Measurements from ENCODE around the gene NEK5.

- TF ChIP-seq EZH2 (IDR thresholded peaks at IDR 0.05; ENCODE audit: borderline replicate concordance, low read depth, low read length, severe bottlenecking) (no peak), POLR2A (IDR thresholded peaks at IDR 0.05; ENCODE audit: low read depth, low read length) (no peak), CTCF (IDR thresholded peaks at IDR 0.05; ENCODE audit: extremely low read depth in 1 of 2, insufficient read depth in 1 of 2, low read depth in 1 of 2, low read length in 2 of 2) (no peak), GATA2 (IDR thresholded peaks at IDR 0.05; ENCODE audit: insufficient read depth, insufficient read length, low read depth, low read length) (no peak), POLR2AphosphoS5 (IDR thresholded peaks at IDR 0.05; ENCODE audit: insufficient read depth, low read depth, low read length) (no peak)
- TF ChIP-seq, protein P1, sequence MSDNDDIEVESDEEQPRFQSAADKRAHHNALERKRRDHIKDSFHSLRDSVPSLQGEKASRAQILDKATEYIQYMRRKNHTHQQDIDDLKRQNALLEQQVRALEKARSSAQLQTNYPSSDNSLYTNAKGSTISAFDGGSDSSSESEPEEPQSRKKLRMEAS (IDR thresholded peaks at IDR 0.05; ENCODE audit: insufficient read depth, insufficient read length), result no peak
Measured at GRCh38 chr13:52034616-52035226, 94.2 kb downstream of the NEK5 start.

Measured in endothelial cell of umbilical vein (primary cell).